Mucosa of stomach (tissue), 1 donor: ENCODE results near the gene OR8G1.

Experiments used
- H3K27me3 ChIP-seq: one replicate; pipeline ENCODE4 v1.7.0; 2013; ENCODE audit warnings: mild to moderate bottlenecking, low read length; ENCODE audit not compliant: control insufficient read depth, insufficient read depth
- H3K36me3 ChIP-seq: one replicate; pipeline ENCODE4 v1.7.0; 2013; ENCODE audit warnings: low read length; ENCODE audit not compliant: control insufficient read depth, insufficient read depth
- H3K4me1 ChIP-seq: one replicate; pipeline ENCODE4 v1.7.0; 2013; ENCODE audit warnings: mild to moderate bottlenecking, low read length; ENCODE audit not compliant: control insufficient read depth, insufficient read depth
- H3K4me3 ChIP-seq: one replicate; pipeline ENCODE4 v1.7.0; 2013; ENCODE audit warnings: low read length
- H3K9ac ChIP-seq: one replicate; pipeline ENCODE4 v1.7.0; 2013; ENCODE audit warnings: mild to moderate bottlenecking, low read length, moderate library complexity
- H3K9me3 ChIP-seq: one replicate; pipeline ENCODE4 v1.7.0; 2013; ENCODE audit warnings: mild to moderate bottlenecking, low read length, moderate library complexity; ENCODE audit not compliant: control insufficient read depth
- donor health status: Pancreatic carcinoma.

OR8G1 gene

DNA sequence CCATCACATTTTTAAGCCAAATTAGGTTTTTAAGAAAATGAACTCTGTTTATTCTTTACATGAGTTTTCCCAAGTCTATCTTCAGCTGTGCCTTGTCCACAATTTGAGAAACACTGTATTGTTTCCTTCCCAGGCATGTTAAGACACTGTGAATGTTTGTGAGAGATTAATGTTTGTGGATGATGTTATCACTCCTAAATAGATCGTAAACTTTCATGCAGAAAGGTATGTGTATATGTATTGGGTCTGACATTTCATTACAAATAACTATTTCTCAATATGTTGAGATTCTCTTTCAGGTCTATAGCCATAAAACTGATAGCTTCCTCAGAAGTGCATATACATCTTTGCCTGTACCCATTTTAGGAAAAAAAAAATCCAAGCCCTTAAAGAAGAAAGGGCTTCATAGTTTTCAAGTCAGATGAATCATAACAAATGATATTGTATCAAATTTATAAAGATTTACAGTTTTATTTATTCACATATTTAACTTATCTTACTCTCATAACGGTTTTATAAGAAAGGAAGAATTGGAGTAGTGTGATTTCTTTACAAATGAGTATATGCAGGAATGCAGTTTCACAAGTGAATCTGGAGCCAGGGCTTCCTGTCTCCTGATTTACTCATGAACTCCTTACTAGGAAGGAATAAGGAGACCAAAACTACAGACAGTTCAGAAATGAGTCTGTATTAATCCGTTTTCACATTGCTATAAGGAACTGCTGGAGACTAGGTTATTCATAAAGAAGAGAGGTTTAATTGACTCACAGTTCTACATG, 61.6 kb downstream of the OR8G1 start:
- no peaks in the 10 kb centered on the region for H3K36me3 ChIP-seq

More for the DNA sequence above, 61.6 kb downstream of the OR8G1 start:
- Histone ChIP-seq H3K9ac (no peak overlapping the region), H3K27me3 (no peaks in the 10 kb centered on the region), H3K4me1 (no peaks in the 10 kb centered on the region), H3K4me3 (no peak overlapping the region), H3K9me3 (no peaks in the 10 kb centered on the region)
